22Rv1 (cell line): ENCODE measurements around the gene SARS1.

ENCODE experiments used
- ZFX ChIP-seq: fragments of 450-650 bp; IDR thresholded peaks from 2 replicates; pipeline ENCODE4 v1.6.1; 2017; ENCODE audit warnings: antibody characterized with exemption, borderline replicate concordance
- TF ChIP-seq, protein P1 (sequence below): fragments of 450-650 bp; IDR thresholded peaks from 2 replicates; pipeline ENCODE4 v1.5.1; 2017; ENCODE audit warnings: mild to moderate bottlenecking

DNA sequence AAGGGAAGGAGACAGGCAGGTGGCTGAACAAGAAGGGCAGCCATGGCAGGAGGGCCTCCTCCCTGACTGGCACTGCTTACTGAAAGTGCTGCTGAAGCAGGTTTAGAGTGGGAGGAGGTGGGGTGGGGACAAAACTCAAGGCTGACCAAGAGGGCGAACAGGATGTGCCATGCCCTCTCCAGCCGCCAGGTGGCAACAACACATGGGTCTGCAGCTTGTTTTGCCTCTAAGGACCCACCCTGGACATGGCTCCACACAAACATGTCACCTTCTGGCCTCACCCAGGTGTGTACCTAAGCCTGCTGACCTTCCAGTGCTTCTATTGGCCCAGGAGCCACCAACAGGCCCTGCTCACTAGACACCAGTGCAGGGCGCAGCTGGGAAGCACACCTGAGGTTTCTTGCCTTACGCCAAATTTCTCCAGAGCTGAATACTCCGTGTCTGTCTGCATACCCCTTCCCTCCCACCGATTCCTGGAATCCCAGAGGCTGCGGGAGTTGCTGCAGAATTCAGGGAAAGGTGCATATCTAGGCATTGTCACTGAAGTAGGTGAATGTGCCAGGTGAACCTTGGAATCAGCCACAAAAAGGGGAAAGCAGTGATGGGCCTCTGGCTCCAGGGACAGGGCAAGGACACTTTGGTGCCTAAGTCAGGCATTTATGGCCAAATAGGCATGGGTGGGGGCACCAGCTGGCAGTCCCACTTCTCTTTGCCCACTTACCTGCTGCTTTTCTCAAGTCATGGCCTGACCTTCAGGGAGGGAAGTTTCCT, 63.9 kb downstream of the SARS1 start:
- TF ChIP-seq, protein P1, sequence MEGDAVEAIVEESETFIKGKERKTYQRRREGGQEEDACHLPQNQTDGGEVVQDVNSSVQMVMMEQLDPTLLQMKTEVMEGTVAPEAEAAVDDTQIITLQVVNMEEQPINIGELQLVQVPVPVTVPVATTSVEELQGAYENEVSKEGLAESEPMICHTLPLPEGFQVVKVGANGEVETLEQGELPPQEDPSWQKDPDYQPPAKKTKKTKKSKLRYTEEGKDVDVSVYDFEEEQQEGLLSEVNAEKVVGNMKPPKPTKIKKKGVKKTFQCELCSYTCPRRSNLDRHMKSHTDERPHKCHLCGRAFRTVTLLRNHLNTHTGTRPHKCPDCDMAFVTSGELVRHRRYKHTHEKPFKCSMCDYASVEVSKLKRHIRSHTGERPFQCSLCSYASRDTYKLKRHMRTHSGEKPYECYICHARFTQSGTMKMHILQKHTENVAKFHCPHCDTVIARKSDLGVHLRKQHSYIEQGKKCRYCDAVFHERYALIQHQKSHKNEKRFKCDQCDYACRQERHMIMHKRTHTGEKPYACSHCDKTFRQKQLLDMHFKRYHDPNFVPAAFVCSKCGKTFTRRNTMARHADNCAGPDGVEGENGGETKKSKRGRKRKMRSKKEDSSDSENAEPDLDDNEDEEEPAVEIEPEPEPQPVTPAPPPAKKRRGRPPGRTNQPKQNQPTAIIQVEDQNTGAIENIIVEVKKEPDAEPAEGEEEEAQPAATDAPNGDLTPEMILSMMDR: peak; percentile 91
- TF ChIP-seq ZFX: no peak
